Ovary (tissue), 1 donor: ENCODE measurements around the gene RBM7.

Experiments used
- EP300 ChIP-seq: sonication (generic); formaldehyde crosslinking; IDR thresholded peaks from one replicate; pipeline ENCODE4 v1.6.1; 2017; ENCODE audit warnings: antibody characterized with exemption
- POLR2A ChIP-seq: fragments of 450-650 bp; IDR thresholded peaks from one replicate; pipeline ENCODE4 v1.6.1; 2017; ENCODE audit warnings: antibody characterized with exemption, mild to moderate bottlenecking, moderate library complexity

DNA sequence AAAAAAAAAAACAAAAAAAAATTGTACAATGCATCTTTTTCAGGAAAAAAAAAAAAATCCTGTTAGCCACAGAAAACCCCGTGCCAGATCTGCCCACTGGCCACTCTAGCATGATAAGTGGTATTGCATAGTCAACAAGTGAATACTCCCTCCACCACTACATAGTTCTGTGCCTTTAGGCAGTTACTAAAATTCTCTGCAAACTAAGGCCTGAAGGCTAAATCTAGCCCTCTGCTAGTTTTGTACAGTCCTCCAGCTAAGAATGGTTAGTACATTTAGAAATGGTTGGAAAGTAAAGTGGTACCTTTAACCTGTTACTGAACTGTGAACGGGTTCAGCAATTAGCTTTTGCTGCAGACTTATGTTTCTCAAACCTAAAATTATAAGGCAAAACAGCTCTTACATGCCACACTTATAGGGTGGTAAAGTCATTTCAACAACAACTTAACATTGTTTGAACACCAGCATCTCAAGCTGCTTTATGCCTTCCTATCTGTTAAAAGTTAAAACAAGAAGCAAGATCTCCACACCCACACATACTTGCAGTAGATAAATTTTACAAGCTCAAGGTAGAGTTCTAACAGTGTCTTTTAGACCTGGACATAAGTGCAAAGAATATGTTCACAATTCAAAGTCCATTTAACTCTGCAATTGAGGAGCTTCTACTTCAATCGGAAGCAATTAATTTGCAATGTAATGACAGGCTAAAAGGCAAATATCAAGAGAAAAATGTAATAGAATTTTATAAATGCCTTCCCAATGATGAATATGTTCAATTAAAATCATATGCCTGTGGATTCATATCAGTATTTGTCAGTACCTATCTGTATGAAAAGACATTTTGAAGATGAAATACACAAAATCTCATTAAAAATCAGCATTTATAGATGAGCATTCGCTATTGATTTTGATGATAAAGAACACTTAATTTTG, 7.5 kb upstream of the RBM7 start:
- TF ChIP-seq POLR2A = no peak
- TF ChIP-seq EP300 = no peak
